GM18508 (cell line): ENCODE data around the gene OSBPL9.
"Not testable (repeated sequence)": the region's sequence is repeated elsewhere in the genome, so short reads cannot be mapped to it uniquely, and the experiment has no call there.

Source experiments
- ATAC-seq: cut with Tn5 transposase; IDR thresholded peaks from one replicate; pipeline ENCODE4 v1.9.1; 2021; ENCODE audit warnings: moderate number of reproducible peaks; ENCODE audit not compliant: insufficient read depth, unreplicated experiment

The OSBPL9 gene

DNA sequence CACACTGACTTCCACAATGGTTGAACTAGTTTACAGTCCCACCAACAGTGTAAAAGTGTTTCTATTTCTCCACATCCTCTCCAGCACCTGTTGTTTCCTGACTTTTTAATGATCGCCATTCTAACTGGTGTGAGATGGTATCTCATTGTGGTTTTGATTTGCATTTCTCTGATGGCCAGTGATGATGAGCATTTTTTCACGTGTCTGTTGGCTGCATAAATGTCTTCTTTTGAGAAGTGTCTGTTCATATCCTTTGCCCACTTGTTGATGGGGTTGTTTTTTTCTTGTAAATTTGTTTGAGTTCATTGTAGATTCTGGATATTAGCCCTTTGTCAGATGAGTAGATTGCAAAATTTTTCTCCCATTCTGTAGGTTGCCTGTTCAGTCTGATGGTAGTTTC is 85.3 kb downstream of the OSBPL9 start:
- ATAC-seq: not testable (repeated sequence)

DNA sequence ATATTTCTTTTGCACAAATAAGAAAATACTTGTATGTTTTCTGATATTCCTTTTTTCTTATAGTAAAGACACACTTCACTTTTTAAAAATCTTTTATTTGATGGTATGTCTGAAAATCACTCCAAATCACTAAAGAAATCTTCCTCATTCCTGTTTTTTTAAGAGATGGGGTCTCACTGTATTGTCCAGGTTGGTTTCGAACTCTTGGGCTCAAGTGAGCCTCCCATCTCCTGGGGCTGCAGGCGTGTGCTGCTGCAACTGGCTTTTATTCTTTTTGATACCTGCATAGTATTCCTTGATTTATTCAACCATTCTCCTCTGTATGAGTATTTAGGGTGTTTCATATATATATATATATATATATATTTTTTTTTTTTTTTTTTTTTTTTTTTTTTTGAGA is 88.1 kb downstream of the OSBPL9 start:
- no peak for ATAC-seq

DNA sequence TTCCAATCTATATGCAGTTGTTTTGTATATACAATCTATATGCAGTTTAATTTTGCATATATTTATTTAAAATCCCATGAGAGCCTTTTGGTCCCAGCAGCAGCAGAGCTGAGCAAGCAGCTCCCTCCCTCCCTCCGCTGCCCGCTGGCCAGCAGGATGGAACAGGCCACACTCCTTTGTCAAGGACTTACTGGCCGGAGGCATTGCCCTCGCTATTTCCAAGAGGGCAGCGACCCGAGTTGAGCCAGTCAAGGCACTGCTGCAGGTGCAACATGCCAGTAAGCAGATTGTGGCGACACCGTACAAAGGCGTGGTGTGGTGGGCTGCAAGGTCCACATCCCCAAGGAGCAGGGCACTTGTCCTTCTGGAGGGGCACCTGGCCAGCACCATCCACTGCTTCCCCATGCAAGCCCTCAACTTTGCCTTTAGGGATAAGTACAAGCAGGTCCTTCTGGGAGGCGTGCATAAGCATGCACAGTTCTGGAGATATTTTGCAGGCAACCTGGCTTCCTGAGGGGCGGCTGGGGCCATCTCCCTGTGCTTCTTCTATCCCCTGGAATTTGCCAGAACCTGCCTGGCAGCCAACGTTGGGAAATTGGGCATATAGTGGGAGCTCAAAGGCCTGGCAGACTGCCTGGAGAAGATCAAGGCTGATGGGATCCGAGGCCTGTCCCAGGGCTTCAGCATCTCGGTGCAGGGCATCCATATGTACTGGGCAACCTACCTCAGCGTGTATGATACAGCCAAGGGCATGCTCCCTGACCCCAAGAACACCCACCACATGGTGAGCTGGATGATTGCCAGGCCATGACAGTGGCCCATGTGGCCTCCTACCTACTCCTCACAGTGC is 92.2 kb downstream of the OSBPL9 start:
- no peak for ATAC-seq

DNA sequence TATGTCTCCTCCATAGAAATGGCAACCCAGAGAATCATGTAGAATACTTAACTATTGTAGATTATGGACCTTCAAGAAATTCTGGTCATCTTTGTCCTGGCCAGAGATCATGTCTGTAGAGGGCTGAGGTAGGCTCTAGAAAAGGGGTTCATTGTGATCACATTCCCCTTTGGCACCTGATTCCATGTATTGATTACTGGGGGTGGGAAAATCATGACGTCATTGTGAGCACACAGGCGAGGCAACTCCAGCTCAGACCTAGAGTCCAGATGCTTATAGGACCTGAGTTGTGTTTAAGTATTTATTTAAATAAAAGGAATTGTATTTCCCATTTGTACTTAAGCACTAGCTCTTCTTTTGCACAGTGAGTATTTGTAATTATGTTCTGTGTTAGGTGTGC is 93.1 kb downstream of the OSBPL9 start:
- no peak for ATAC-seq

GRCh38 chr1:51712590-51712989 is 95.7 kb downstream of the OSBPL9 start:
- ATAC-seq: no peak

- ATAC-seq: no peak
Measured at GRCh38 chr1:51714374-51715019, 97.6 kb downstream of the OSBPL9 start.

GRCh38 chr1:51715369-51715768 is 98.5 kb downstream of the OSBPL9 start:
- ATAC-seq: no peak

GRCh38 chr1:51716746-51717145 is 99.9 kb downstream of the OSBPL9 start:
- ATAC-seq: no peak

DNA sequence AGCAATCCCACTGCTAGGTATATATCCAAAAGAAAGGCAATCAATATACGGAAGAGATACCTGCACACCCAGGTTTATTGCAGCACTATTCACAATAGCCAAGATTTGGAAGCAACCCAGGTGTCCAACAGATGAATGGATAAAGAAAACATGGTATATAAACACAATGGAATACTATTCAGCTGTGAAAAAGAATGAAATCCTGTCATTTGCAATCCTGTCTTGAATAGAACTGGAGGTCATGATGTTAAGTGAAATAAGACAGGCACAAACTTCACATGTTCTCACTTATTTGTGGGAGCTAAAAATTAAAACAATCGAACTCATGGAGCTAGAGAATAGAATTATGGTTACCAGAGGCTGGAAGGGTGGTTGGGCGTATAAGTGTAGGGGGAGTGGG is 101.0 kb downstream of the OSBPL9 start:
- no peak for ATAC-seq

DNA sequence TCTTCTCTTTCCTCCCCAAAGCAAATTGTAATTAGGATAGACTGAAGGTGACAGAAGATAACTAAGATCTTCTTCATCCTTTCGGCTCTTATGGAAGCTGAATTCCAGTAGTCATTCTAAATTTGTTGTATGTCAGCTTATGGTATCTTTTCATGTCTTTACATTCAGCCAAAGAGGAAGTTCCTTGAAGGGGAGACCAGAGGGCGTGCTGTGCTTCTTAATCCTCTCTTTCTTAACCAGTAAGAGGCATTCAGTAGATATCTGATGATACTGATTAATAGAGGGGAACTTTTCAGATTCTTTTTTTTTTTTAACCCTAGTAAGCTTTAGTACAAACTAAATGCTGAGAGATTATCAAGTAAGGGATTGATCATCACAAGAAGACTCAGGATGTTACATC is 102.3 kb downstream of the OSBPL9 start:
- ATAC-seq: no peak

DNA sequence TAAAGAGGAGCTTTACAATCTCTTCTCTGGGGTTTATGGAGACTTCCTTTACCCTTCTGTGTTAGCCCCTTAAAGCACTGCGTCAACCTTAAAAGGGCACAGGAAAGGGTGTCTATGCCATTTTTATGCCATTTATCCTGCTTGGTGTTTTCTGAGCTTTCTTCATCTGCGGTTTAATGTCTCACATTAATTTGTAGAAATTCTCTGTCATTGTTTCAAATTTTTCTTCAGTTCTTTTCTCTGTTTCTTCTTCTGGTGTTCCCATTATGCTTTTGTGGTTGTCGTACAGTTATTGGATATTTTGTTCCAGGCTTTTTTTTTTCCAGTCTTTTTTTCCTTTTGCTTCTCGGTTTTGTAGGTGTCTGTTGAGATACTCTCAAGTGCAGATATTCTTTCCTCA is 107.9 kb downstream of the OSBPL9 start:
- ATAC-seq: no peak

GRCh38 chr1:51726051-51726450 is 109.2 kb downstream of the OSBPL9 start:
- no peak for ATAC-seq

DNA sequence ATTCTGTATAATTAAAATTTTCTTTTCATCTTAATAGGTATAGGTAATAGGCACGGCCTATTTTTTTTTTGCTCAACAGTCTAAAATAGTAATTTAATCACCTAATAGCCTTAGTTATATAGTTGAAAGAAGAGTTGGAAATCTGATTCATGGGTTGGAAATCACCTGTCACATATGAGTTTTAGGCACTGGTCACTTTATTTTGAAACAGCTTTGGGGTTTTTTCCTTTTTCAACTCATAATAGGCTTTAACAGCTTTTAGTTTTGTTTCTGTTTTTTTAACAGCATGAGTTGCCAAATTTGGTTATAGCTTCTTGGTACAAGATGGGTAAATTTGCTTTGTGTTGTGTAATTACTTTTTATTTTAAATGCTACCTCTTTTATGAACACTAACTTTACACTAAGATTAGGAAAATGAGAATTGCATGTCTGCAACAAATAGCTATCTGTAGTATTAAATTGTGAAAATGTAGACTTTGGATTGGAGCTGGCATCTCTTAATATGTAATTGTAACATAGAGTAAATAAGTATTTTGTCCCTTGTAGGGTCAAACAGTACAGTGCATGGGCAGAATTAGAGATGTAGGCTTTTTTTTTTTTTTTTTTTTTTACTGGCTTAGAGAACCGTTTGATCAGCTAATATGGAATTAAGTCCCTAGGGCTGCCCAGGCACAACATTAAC is 109.8 kb downstream of the OSBPL9 start:
- no peak for ATAC-seq

GRCh38 chr1:51727366-51727765 is 110.5 kb downstream of the OSBPL9 start:
- ATAC-seq: no peak

DNA sequence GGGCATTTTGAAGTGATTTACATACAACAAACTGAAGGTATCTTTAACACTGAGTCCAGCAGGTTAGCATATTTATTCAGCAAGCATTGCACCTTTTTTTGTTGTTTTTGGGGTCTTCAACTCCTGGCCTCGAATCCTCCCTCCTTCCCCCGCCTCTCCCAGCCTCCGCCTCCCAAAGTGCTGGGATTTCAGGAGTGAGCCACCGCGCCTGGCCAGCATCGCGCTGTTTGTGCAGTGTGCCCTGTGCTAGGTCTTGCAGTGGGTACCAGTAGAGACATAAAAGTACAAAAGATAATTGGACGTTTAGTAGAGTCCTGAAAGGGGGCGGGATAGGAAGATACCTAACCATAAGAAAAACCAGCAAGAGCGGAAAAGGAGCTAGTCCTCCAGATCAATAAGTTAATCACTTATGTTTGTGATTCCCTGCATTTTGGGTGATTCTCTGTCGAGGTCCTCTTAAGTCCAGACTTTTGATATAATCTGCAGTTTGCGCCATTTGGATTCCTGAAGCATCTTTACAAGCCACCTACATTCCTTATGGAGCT is 111.8 kb downstream of the OSBPL9 start:
- no peak for ATAC-seq

DNA sequence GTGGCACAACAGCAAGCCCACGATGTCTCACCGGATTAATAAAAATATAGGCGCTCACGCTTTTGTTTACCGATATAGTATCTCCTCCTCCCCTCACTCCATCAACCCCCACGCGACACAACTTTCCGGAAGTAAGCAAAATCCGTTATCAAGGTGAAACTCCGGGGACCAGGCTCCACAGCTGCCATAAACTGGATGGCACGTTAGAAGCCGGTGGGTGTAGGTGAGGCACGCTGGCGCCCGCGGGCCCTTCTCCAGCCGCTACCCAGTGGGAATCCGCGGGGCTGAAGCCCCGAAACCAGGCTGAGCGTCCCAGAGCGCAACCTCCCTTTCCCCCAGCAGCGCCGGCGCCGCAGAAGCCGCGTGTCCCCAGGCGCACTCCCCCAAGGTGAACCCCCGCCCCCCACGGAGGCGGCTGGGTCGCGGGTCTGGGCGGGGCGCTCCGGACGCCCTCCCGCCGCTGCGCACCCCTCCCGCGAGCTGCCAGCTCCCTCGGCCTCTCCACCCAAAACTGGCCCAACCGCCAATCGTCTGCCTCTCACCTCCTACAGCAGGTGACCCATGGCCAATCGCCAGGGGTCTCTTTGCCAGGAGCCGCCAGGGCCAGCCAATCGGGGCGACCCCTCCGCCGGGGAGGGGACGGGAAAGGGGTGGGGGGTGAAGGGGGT is 112.4 kb downstream of the OSBPL9 start:
- peak; percentile 61 for ATAC-seq

- ATAC-seq: no peak
Measured at GRCh38 chr1:51729824-51730301, 113.0 kb downstream of the OSBPL9 start.

DNA sequence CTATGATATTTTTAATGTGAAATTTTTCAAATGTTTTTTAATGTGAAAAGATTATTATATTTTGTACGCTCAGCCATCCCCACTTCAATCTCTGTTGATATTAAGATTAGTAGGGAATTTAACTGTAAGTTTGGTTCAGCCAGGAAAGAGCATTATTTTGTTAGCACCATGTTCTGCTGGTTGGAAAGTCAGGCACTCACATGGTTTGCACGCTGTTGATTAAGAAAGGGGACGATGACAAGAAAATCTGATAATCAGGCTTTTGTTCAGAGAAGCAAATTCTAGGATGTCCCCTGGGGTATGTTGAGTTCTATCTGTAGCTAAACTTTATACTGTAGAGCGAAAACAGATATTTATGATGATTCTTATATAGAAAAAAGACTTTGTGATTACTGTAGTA is 115.1 kb downstream of the OSBPL9 start:
- no peak for ATAC-seq

DNA sequence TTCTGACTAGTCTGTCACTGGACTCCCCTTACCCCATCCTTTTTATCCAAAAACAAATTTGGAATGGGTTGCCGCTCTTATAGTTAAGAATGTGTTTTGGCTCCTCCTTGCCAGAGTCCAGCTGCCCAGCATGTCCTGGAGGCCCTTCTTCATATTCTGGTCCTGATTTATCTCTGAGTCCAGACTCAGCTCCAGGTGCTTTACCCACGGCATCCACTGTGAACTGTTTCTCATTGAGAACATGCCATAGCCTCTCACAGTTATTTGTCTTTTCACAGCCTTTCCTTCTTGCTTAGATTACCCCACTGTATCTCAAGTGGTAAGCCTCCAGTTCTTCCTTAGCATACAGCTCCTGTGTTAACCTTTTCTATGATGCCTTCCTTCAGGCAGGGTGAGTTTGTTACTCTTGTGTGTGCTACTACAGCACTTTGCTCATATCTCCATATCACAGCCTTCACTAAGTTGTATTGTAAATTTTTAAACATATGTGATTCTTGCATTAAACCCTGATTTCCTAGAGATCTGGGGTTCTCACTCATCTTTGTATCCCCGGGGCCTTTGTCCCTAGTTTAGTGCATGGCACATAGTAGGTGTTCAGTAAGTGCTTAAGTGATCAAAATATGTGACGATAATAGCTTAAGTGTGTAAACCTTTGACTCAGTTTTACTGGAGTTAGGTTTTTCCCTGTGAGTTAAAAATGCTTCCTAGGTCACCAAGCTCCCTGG is 116.0 kb downstream of the OSBPL9 start:
- ATAC-seq: no peak

DNA sequence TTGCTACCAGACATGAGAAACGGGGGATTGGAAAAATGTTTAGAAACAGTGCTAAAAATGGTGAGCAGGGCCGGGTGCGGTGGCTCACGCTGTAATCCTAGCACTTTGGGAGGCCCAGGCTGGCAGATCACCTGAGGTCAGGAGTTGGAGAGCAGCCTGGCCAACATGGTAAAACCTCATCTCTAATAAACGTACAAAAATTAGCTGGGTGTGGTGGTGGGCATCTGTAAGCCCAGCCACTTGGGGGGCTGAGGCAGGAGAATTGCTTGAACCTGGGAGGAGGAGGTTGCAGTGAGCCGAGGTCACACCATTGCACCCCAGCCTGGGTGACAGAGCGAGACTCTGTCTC is 116.5 kb downstream of the OSBPL9 start:
- not testable (repeated sequence) for ATAC-seq
